Caco-2 (cell line): ENCODE measurements around the gene PM20D1. TPM values are rescaled to one million over a fixed set of nuclear protein-coding genes. Genes with fewer than 3 reads are reported as not detected.
"Not testable (repeated sequence)": the region's sequence is repeated elsewhere in the genome, so short reads cannot be mapped to it uniquely, and the experiment has no call there.

Experiments
- Bru-seq: library from RNA; stranded (reverse); fragments of 400-500 nt; gene quantifications from one replicate; lab custom pipeline; 2021; lab: Mats Ljungman, UMichigan
- BruChase-seq, 2 experiments: library from RNA; stranded (reverse); fragments of 400-500 nt; gene quantifications; one replicate each; lab custom pipeline; 2021; lab: Mats Ljungman, UMichigan
- BruUV-seq: library from RNA; stranded (reverse); fragments of 400-500 nt; replicated peaks from 2 replicates; lab custom pipeline; 2021; lab: Mats Ljungman, UMichigan
- CTCF ChIA-PET: fragments of 300-600 bp; sonication (Branson Sonifier 250); formaldehyde crosslinking; loops from one replicate; lab custom pipeline; 2022; ENCODE audit warnings: antibody characterized with exemption; lab: Charles Lee
- POLR2A ChIA-PET: fragments of 300-600 bp; sonication (Branson Sonifier 250); formaldehyde crosslinking; loops from one replicate; lab custom pipeline; 2022; ENCODE audit warnings: antibody characterized with exemption; lab: Charles Lee
- DNase-seq, 2 experiments: peaks; one replicate each; pipeline versions ENCODE4 v3.0.0 to v3.0.0-alpha.2; 2020 to 2022
- H3K27me3 ChIP-seq: replicated peaks from 2 replicates; pipeline ENCODE4 v1.6.0; 2011; ENCODE audit warnings: low read length; ENCODE audit not compliant: control insufficient read depth, insufficient read depth
- H3K36me3 ChIP-seq: 2 replicates; pipeline ENCODE4 v1.5.1; 2011; ENCODE audit warnings: low read length; ENCODE audit not compliant: control insufficient read depth, insufficient read depth
- H3K4me1 ChIP-seq: fragments of 250-450 bp; sonication (Bioruptor Pico); 2 replicates; pipeline ENCODE4 v1.5.1; 2020; ENCODE audit warnings: mild to moderate bottlenecking
- H3K4me3 ChIP-seq: 2 replicates; pipeline ENCODE4 v1.5.1; 2011; ENCODE audit warnings: low read depth, mild to moderate bottlenecking, control low read depth, low read length
- H3K9me3 ChIP-seq: fragments of 250-450 bp; sonication (Bioruptor Pico); 2 replicates; pipeline ENCODE4 v1.5.1; 2020; ENCODE audit warnings: mild to moderate bottlenecking, moderate library complexity
- H3K27ac Mint-ChIP-seq: one replicate; pipeline ENCODE4 v1.8.0; 2022; ENCODE audit warnings: mixed read lengths; ENCODE audit not compliant: unreplicated experiment
- H3K27me3 Mint-ChIP-seq: one replicate; pipeline ENCODE4 v1.8.0; 2022; ENCODE audit warnings: mixed read lengths; ENCODE audit not compliant: insufficient read depth, unreplicated experiment
- H3K36me3 Mint-ChIP-seq: one replicate; pipeline ENCODE4 v1.8.0; 2022; ENCODE audit warnings: mild to moderate bottlenecking, mixed read lengths; ENCODE audit not compliant: insufficient read depth, unreplicated experiment
- H3K4me1 Mint-ChIP-seq: one replicate; pipeline ENCODE4 v1.8.0; 2022; ENCODE audit warnings: low read depth, mixed read lengths; ENCODE audit not compliant: unreplicated experiment
- H3K4me3 Mint-ChIP-seq: one replicate; pipeline ENCODE4 v1.8.0; 2022; ENCODE audit warnings: mild to moderate bottlenecking, moderate library complexity, mixed read lengths; ENCODE audit not compliant: unreplicated experiment
- H3K9me3 Mint-ChIP-seq: one replicate; pipeline ENCODE4 v1.8.0; 2022; ENCODE audit warnings: mixed read lengths; ENCODE audit not compliant: unreplicated experiment
- intact Hi-C: fragments of 100-400 bp; cut with micrococcal nuclease; formaldehyde crosslinking; loops from one replicate; pipeline ENCODE4 v1.10.0; 2022; ENCODE audit not compliant: unreplicated experiment
- long read RNA-seq: library from polyadenylated mRNA; stranded (forward); transcript quantifications from one replicate; pipeline ENCODE4 v2.0.0, GENCODE V29; 2022
- total RNA-seq: library from RNA; stranded (reverse); gene quantifications from 2 replicates; pipeline ENCODE4 v1.2.3, GENCODE V29; 2022
- TF ChIP-seq, protein P1 (sequence below), 2 experiments: fragments of 200-600 bp in 1 of 2; IDR thresholded peaks; 1 replicate in 1 of 2; 2 replicates in 1 of 2; pipeline versions ENCODE4 v1.5.1 to v1.8.0; 2011 to 2022; ENCODE audit warnings: antibody characterized with exemption in 1 of 2, control low read depth in 1 of 2, inconsistent platforms in 1 of 2, low read depth in 1 of 2, low read length in 1 of 2, mild to moderate bottlenecking in 1 of 2, moderate library complexity in 1 of 2; ENCODE audit not compliant: insufficient read depth in 1 of 2, severe bottlenecking in 1 of 2, unreplicated experiment in 1 of 2

Gene PM20D1, protein sequence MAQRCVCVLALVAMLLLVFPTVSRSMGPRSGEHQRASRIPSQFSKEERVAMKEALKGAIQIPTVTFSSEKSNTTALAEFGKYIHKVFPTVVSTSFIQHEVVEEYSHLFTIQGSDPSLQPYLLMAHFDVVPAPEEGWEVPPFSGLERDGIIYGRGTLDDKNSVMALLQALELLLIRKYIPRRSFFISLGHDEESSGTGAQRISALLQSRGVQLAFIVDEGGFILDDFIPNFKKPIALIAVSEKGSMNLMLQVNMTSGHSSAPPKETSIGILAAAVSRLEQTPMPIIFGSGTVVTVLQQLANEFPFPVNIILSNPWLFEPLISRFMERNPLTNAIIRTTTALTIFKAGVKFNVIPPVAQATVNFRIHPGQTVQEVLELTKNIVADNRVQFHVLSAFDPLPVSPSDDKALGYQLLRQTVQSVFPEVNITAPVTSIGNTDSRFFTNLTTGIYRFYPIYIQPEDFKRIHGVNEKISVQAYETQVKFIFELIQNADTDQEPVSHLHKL
- total RNA-seq, result 0.21 TPM in 1 of 2 replicates, not detected in the other
- Bru-seq, nascent RNA, result percentile 15 among the genes with signal in this experiment
- percentile 15 among the genes with signal in this experiment for BruChase-seq, experiment 1, labeled RNA remaining after a 2-hour chase
- percentile 14 among the genes with signal in this experiment for BruChase-seq, experiment 2, labeled RNA remaining after a 6-hour chase
- long read RNA-seq, partial matches to known transcripts, result 0 of 1 reads
- long read RNA-seq, other reads (novel, unspliced or antisense), result 1 of 1 reads

DNA sequence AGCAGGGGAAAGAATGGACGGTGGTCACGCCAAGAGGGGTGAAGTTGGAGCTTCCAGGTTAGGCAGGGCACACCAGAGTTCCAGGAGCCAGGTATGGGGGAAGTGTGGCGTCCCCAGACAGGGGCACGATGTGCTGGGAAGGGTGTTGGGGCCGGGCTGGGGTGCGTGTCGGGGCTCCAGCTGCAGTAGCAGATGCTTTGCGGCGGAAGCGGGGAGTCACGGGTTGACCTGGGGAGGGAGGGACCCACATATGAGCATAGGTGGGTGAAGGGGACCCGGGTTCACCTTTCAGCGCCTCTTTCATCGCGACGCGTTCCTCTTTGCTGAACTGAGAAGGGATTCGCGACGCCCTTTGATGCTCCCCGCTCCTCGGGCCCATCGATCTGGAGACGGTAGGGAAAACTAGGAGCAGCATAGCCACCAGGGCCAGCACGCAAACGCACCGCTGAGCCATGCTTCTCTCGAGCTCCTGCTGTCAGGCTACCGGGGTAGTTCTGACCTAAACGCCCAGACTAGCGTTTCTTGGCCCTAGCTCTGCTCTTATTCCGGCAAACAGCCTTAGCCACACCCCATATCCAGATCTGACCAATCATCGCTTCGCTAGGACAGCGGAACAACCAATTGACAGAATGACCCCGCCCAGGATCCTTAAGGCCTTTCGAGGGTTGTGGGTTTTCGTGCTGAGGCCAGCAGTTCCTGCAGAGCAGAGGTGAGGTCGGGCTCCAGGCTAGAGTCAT lies at the start of gene PM20D1:
PM20D1 (minus strand) TSS at position 514 of the 737 bp plus-strand sequence; CDS start at position 454, 60 bp downstream.
- CTCF ChIA-PET, result interaction anchor here (0.6 kb wide), 3 partner anchors 14 to 477 kb away, joined by 4 to 5 read pairs (median 4); no protein-coding TSS in a partner anchor
- no peak within 1 kb of the TSS for H3K27ac Mint-ChIP-seq
- Histone ChIP-seq H3K27me3 (no peaks in the 10 kb centered on the region), H3K4me1 (no peaks in the 10 kb centered on the region), H3K4me3 (peak within 1 kb of the TSS; percentile 36), H3K9me3 (peaks cover 4% of the 10 kb centered on the region; the same call in 1 of the 2 replicates), H3K36me3 (no peaks in the 10 kb centered on the region)
- no peaks in the 10 kb centered on the region for H3K36me3 Mint-ChIP-seq
- H3K4me1 Mint-ChIP-seq, result peaks cover 5% of the 10 kb centered on the region
- POLR2A ChIA-PET, result interaction anchor here (0.6 kb wide), 1 partner anchor 354 kb away, joined by 4 read pairs; no protein-coding TSS in a partner anchor
- no peaks in the 10 kb centered on the region for H3K9me3 Mint-ChIP-seq
- DNase-seq, result peak; percentile 71 to 82
- peak within 1 kb of the TSS; percentile 70 for H3K4me3 Mint-ChIP-seq
- TF ChIP-seq, protein P1, sequence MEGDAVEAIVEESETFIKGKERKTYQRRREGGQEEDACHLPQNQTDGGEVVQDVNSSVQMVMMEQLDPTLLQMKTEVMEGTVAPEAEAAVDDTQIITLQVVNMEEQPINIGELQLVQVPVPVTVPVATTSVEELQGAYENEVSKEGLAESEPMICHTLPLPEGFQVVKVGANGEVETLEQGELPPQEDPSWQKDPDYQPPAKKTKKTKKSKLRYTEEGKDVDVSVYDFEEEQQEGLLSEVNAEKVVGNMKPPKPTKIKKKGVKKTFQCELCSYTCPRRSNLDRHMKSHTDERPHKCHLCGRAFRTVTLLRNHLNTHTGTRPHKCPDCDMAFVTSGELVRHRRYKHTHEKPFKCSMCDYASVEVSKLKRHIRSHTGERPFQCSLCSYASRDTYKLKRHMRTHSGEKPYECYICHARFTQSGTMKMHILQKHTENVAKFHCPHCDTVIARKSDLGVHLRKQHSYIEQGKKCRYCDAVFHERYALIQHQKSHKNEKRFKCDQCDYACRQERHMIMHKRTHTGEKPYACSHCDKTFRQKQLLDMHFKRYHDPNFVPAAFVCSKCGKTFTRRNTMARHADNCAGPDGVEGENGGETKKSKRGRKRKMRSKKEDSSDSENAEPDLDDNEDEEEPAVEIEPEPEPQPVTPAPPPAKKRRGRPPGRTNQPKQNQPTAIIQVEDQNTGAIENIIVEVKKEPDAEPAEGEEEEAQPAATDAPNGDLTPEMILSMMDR (IDR thresholded peaks at IDR 0.05; ENCODE audit: insufficient read depth in 1 of 2, low read depth in 1 of 2, low read length in 1 of 2, severe bottlenecking in 1 of 2, unreplicated experiment in 1 of 2), result no peak
- BruUV-seq, result no TSS peak
- no peaks in the 10 kb centered on the region for H3K27me3 Mint-ChIP-seq
- intact Hi-C loops, result no loop called here

DNA sequence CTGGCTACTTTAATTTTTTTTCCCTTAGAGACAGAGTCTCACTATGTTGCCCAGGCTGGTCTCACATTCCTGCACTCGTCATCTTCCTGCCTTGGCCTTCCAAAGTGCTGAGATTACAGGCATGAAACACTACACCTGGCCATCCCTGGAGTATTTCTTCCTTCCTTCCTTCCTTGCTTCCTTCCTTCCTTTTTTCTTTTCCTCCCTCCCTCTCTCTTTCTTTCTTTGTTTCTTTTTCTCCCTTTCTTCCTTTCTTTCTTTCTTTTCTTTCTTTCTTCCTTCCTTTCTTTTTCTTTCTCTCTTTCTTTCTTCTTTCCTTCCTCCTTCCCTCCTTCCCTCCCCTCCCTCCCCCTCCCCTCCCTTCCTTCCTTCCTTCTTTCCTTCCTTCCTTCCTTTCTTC lies 46.4 kb upstream of the PM20D1 start:
- Mint-ChIP-seq H3K27ac (no peak overlapping the region), H3K4me1 (no peaks in the 10 kb centered on the region), H3K4me3 (no peak overlapping the region), H3K27me3 (peaks cover 4% of the 10 kb centered on the region), H3K9me3 (peaks cover 26% of the 10 kb centered on the region), H3K36me3 (no peaks in the 10 kb centered on the region)
- H3K36me3 ChIP-seq, result no peaks in the 10 kb centered on the region
- H3K27me3 ChIP-seq, result no peaks in the 10 kb centered on the region
- no TSS peak for BruUV-seq
- H3K4me3 ChIP-seq, result no peak overlapping the region
- POLR2A ChIA-PET, result no interaction called here
- TF ChIP-seq, protein P1 (IDR thresholded peaks at IDR 0.05; ENCODE audit: insufficient read depth in 1 of 2, low read depth in 1 of 2, low read length in 1 of 2, severe bottlenecking in 1 of 2, unreplicated experiment in 1 of 2), result no peak
- no peak for DNase-seq
- peaks cover 5% of the 10 kb centered on the region for H3K9me3 ChIP-seq
- intact Hi-C loops, result no loop called here
- CTCF ChIA-PET, result no interaction called here
- H3K4me1 ChIP-seq, result 0 out of 2 replicates have a peak, but pooled peaks cover 8% of the 10 kb centered on the region

DNA sequence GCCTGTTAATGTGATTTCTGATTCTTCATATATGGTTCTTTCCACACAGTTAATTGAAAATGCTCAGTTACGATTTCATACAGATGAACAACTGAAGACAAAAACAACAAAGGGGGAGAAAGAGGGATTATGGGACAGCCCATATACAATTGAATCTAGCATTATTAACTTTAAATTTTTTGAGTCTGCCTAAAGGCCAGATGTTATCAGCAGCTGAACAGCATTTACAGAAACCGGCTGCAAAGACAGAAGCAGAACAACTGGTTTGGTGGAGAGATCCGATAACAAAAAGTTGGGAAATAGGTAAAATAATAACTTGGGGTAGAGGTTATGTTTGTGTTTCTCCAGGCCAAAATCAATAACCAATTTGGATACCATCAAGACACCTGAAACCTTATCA lies 44.2 kb upstream of the PM20D1 start:
- peaks cover 45% of the 10 kb centered on the region for H3K9me3 Mint-ChIP-seq
- H3K36me3 ChIP-seq, BruUV-seq, CTCF ChIA-PET, intact Hi-C loops, POLR2A ChIA-PET, H3K27me3 Mint-ChIP-seq, H3K36me3 Mint-ChIP-seq, H3K27ac Mint-ChIP-seq, H3K27me3 ChIP-seq, H3K4me3 ChIP-seq, H3K4me3 Mint-ChIP-seq: not testable (repeated sequence)
- H3K4me1 Mint-ChIP-seq, result peaks cover 11% of the 10 kb centered on the region
- Histone ChIP-seq H3K9me3 (peaks cover 20% of the 10 kb centered on the region), H3K4me1 (peaks cover 20% of the 10 kb centered on the region; the same call in 1 of the 2 replicates)
- DNase-seq, result peak in 1 of 2 experiments; percentile 13

DNA sequence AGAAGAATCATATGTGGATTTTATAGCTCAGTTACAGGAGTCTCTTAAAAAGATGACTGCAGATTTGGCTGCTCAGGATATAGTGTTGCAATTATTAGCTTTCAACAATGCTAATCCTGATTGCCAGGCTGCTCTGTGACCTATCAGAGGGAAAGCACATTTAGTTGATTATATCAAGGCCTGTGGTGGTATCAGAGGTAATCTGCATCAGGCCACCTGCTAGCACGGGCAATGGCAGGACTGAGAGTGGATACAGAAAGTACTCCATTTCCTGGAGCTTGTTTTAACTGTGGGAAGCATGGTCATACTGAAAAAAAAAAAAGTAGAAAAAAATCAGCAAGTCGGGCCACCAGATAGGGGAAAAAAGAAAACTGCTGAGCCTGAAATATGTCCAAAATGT lies 42.2 kb upstream of the PM20D1 start:
- peaks cover 20% of the 10 kb centered on the region; the same call in 1 of the 2 replicates for H3K4me1 ChIP-seq

More for the DNA sequence above, 42.2 kb upstream of the PM20D1 start:
- H3K4me3 Mint-ChIP-seq, H3K27me3 Mint-ChIP-seq, H3K27ac Mint-ChIP-seq, H3K4me3 ChIP-seq, BruUV-seq, intact Hi-C loops, POLR2A ChIA-PET, H3K36me3 ChIP-seq, H3K36me3 Mint-ChIP-seq, H3K27me3 ChIP-seq, CTCF ChIA-PET, DNase-seq: not testable (repeated sequence)
- H3K4me1 Mint-ChIP-seq, result peaks cover 14% of the 10 kb centered on the region
- peaks cover 24% of the 10 kb centered on the region for H3K9me3 ChIP-seq
- H3K9me3 Mint-ChIP-seq, result peaks cover 41% of the 10 kb centered on the region
